ENCODE data around the gene TRPM1. TPM values are rescaled to one million over a fixed set of nuclear protein-coding genes. Genes with fewer than 3 reads are reported as not detected.

The TRPM1 gene
- total and polyA plus RNA-seq, 4 donors: 0.09 TPM; not detected in 3

- TF ChIP-seq, protein P1, sequence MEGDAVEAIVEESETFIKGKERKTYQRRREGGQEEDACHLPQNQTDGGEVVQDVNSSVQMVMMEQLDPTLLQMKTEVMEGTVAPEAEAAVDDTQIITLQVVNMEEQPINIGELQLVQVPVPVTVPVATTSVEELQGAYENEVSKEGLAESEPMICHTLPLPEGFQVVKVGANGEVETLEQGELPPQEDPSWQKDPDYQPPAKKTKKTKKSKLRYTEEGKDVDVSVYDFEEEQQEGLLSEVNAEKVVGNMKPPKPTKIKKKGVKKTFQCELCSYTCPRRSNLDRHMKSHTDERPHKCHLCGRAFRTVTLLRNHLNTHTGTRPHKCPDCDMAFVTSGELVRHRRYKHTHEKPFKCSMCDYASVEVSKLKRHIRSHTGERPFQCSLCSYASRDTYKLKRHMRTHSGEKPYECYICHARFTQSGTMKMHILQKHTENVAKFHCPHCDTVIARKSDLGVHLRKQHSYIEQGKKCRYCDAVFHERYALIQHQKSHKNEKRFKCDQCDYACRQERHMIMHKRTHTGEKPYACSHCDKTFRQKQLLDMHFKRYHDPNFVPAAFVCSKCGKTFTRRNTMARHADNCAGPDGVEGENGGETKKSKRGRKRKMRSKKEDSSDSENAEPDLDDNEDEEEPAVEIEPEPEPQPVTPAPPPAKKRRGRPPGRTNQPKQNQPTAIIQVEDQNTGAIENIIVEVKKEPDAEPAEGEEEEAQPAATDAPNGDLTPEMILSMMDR (IDR thresholded peaks at IDR 0.05; ENCODE audit: control extremely low read depth, extremely low read depth): no peak
- H3K27ac ChIP-seq (ENCODE audit: low read depth in 1 of 2, low read length in 1 of 2): no peak overlapping the region
- H3K4me1 ChIP-seq (ENCODE audit: control insufficient read depth in 5 of 5, insufficient read depth in 5 of 5, low read length in 5 of 5): no peaks in the 10 kb centered on the region
- DNase-seq (no peak), ATAC-seq (ENCODE audit: insufficient read depth, low FRiP score) (no peak)
- no peaks in the 10 kb centered on the region for H3K36me3 ChIP-seq (ENCODE audit: control insufficient read depth in 4 of 4, insufficient read depth in 4 of 4, low read length in 4 of 4)
- WGBS, 2 donors: 88 to 96% methylated on average over 6 of the region's 6 CpGs
- H3K9ac ChIP-seq (ENCODE audit: insufficient read depth in 1 of 2, low read length in 2 of 2): no peak overlapping the region
- H3K27me3 ChIP-seq (ENCODE audit: control insufficient read depth in 3 of 3, insufficient read depth in 3 of 3, low read length in 2 of 3): no peaks in the 10 kb centered on the region
- no peak overlapping the region for H3K4me3 ChIP-seq
- H3K9me3 ChIP-seq (ENCODE audit: control insufficient read depth in 4 of 4, insufficient read depth in 3 of 4, low read length in 3 of 4): no peaks in the 10 kb centered on the region
These were observed 10.0 kb downstream of the TRPM1 start for GRCh38 chr15:31091481-31091880.

GRCh38 chr15:31090766-31091165, 10.8 kb downstream of the TRPM1 start:
- no peak for ATAC-seq (ENCODE audit: insufficient read depth, low FRiP score)
- Histone ChIP-seq H3K9ac (ENCODE audit: insufficient read depth in 1 of 2, low read length in 2 of 2) (no peak overlapping the region), H3K4me3 (no peak overlapping the region), H3K4me1 (ENCODE audit: control insufficient read depth in 5 of 5, insufficient read depth in 5 of 5, low read length in 5 of 5) (no peaks in the 10 kb centered on the region), H3K36me3 (ENCODE audit: control insufficient read depth in 4 of 4, insufficient read depth in 4 of 4, low read length in 4 of 4) (no peaks in the 10 kb centered on the region), H3K27me3 (ENCODE audit: control insufficient read depth in 3 of 3, insufficient read depth in 3 of 3, low read length in 2 of 3) (no peaks in the 10 kb centered on the region), H3K9me3 (ENCODE audit: control insufficient read depth in 4 of 4, insufficient read depth in 3 of 4, low read length in 3 of 4) (no peaks in the 10 kb centered on the region), H3K27ac (ENCODE audit: low read depth in 1 of 2, low read length in 1 of 2) (no peak overlapping the region)
- TF ChIP-seq, protein P1 (IDR thresholded peaks at IDR 0.05; ENCODE audit: control extremely low read depth, extremely low read depth): no peak
- no peak for DNase-seq
- WGBS, 2 donors: 82 to 87% methylated on average over 4 of the region's 4 CpGs

- H3K27ac ChIP-seq (ENCODE audit: low read depth in 1 of 2, low read length in 1 of 2): no peak overlapping the region
- no peaks in the 10 kb centered on the region for H3K4me1 ChIP-seq (ENCODE audit: control insufficient read depth in 5 of 5, insufficient read depth in 5 of 5, low read length in 5 of 5)
- WGBS, 2 donors: 86 to 89% methylated on average over 18 of the region's 18 CpGs
- no peaks in the 10 kb centered on the region for H3K27me3 ChIP-seq (ENCODE audit: control insufficient read depth in 3 of 3, insufficient read depth in 3 of 3, low read length in 2 of 3)
- ATAC-seq (ENCODE audit: insufficient read depth, low FRiP score) (no peak), DNase-seq (no peak)
- no peaks in the 10 kb centered on the region for H3K36me3 ChIP-seq (ENCODE audit: control insufficient read depth in 4 of 4, insufficient read depth in 4 of 4, low read length in 4 of 4)
- TF ChIP-seq, protein P1 (IDR thresholded peaks at IDR 0.05; ENCODE audit: control extremely low read depth, extremely low read depth): no peak
- no peak overlapping the region for H3K4me3 ChIP-seq
- H3K9me3 ChIP-seq (ENCODE audit: control insufficient read depth in 4 of 4, insufficient read depth in 3 of 4, low read length in 3 of 4): no peaks in the 10 kb centered on the region
- no peak overlapping the region for H3K9ac ChIP-seq (ENCODE audit: insufficient read depth in 1 of 2, low read length in 2 of 2)
These were observed 12.0 kb downstream of the TRPM1 start for GRCh38 chr15:31089368-31090047.

Measured in lung (tissue), 12 donors.